GM19467 (cell line): ENCODE results near the gene SCYGR5.
"Not testable (repeated sequence)": the region's sequence is repeated elsewhere in the genome, so short reads cannot be mapped to it uniquely, and the experiment has no call there.

Experiments used
- ATAC-seq: cut with Tn5 transposase; IDR thresholded peaks from one replicate; pipeline ENCODE4 v1.9.1; 2021; ENCODE audit warnings: mild to moderate bottlenecking, moderate library complexity; ENCODE audit not compliant: unreplicated experiment

The SCYGR5 gene, protein sequence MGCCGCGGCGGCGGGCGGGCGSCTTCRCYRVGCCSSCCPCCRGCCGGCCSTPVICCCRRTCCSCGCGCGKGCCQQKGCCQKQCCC

GRCh38 chr2:227666631-227667170 lies at the start of gene SCYGR5:
SCYGR5 (plus strand) TSS chr2:227666804; CDS start chr2:227666804, 0 bp downstream.
- ATAC-seq, result not testable (repeated sequence)

DNA sequence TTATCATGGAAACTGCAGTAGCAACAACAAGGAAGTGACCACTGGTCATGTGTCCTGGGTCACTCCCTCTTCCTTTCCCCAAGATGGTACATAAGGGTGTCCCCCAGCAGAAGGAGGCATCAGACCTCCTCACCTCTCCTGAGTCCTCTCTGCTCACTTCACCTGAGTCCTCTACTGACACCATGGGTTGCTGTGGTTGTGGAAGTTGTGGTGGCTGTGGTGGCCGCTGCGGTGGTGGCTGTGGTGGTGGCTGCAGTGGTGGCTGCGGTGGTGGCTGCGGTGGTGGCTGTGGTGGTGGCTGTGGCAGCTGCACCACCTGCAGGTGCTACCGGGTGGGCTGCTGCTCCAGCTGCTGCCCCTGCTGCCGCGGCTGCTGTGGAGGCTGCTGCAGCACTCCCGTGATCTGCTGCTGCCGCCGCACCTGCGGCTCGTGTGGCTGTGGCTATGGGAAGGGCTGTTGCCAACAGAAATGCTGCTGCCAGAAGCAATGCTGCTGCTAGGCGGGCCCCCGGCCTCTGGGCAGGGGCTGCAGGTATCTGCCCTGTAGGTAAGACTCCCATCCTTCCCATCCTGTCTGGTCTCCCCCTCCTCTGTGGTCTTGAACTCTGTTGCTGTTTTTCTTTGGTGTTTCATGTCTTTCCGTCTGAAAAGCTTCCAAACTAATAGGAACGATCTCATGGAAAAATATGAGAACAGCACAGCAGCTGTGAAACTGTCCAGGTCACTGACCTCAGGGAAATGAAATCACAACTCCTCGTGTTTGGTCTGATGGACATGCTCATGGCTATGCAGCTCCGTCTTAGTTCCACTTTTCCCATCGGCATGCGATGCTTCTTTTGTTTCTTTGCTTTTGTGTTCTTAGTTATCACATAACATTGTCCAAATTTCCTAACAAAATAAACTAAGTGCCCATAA lies 49.0 kb upstream of the SCYGR5 start, which contains the start of gene SCYGR4:
Gene SCYGR4 (plus strand): TSS at position 183 of the 915 bp plus-strand sequence. CDS start 0 bp downstream, at position 183.
- no peak for ATAC-seq

GRCh38 chr2:227623226-227623625 lies 43.4 kb upstream of the SCYGR5 start:
- ATAC-seq, result no peak

GRCh38 chr2:227625420-227625819 lies 41.2 kb upstream of the SCYGR5 start:
- no peak for ATAC-seq

- no peak for ATAC-seq
Observed at GRCh38 chr2:227626580-227627151, 39.9 kb upstream of the SCYGR5 start.

- ATAC-seq, result peak; percentile 69
Observed at GRCh38 chr2:227627769-227628168, 38.8 kb upstream of the SCYGR5 start.

- no peak for ATAC-seq
Observed at GRCh38 chr2:227629435-227629834, 37.2 kb upstream of the SCYGR5 start.

GRCh38 chr2:227630322-227630721 lies 36.3 kb upstream of the SCYGR5 start:
- no peak for ATAC-seq

DNA sequence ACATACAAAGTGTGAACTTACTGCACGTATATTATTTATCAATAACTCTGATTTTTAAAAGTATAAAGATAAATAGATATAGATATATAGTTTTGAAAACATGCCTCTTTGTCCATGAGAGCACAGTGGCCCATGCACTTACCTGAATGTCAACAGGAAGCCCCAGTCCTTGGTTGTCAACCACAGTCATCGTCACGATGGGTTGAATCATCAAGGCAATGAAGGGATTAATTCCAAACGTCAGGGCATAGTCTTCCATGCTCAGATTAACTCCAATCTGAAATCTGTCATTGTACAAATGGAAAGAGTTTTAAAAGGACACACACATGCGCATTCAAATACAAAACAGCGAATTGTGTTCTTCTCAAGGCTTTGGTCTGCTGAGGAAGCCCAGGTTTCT lies 33.8 kb upstream of the SCYGR5 start:
- ATAC-seq, result no peak

DNA sequence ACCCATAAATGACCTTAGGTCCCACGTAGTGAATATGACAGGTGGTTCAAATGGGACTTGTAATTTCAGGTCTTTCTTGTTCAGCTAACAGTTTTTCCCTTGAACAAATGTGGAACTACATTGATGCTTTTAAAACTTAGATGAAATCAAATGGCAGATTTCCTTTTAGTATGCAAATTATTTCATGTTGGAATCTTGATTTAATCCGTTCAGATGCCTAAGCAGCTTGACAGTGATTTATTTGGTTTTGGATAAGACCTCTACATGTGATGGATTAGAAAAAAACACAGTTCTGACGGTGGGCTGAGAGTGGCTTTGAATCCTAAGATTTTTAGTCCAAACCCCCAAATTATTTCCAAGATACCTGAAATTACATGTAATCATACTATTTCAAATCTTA lies 32.4 kb upstream of the SCYGR5 start:
- ATAC-seq, result no peak

DNA sequence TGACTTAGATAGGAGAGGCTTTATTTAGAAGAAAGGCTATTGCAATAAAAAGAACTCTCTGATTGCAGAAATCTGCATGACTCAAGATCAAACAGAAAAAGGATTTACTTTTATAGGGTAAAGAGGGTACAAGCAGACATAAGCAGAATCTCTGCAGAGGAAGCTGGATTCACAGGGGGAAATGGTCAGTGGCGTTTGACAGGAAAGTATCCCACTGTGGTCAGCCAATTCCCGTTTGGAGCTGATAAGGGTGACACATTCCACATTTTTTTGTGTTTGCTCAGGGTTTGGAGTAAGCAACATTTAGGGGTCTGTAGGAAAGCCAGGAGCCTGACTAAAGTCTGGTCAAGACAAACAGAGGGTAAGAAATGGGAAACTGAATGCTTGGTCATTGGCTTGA lies 23.9 kb upstream of the SCYGR5 start:
- ATAC-seq, result no peak

- ATAC-seq, result no peak
Observed at GRCh38 chr2:227643990-227644551, 22.5 kb upstream of the SCYGR5 start.

DNA sequence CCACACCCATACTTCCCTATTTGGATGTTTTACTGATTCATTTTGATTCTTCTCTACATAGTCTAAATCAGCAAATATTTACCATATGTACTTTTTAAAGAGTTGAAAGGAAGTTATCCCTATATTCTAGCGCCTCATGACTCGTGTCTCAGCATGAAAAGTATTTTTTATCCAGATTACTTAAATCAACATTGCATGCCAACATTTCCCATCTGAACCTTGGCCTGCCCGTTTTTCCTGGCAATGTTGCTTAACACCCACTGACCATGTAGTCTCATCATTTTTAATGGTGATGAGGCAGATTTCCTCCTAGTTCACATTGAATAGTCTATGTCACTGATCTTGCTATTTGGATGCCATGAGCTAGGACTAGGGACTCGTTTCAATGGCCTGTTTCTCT lies 13.2 kb upstream of the SCYGR5 start:
- ATAC-seq, result no peak

DNA sequence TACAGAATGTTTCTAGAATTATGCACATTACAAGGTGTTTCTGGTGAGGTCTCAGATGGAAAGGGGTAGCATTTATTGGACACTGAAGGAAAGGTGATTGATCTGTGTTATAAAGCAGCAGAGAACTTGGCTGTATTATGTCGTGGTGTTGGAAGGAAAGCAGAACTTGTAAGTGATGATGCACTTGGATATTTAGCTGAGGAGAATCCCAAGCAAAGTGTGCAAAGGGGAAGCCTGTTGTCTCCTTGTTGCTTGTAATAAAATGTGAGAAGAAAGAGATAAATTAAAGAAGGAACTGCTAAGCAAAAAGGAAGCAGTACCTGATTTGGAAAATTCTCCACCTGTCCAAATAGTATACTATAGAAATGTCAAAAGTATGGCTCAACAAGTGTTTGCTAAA lies 12.2 kb upstream of the SCYGR5 start:
- ATAC-seq, result no peak

DNA sequence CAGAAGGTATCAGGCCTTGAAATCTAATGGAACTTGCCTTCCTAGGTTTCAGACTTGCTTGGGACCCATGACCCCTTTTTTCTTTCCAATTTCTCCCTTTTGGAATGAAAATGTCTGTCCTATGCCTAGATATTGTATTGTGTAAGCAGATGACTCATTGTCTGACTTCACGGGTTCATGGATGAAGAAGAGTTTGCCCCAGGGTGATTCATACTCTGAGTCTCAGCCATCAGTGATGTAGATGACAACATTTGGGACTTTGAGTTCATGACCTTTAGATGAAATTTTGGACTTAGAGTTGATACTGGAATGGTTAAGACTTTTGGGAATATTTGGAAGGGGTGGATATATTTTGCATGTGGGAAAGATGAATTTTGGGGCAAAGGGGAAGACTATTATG lies 11.2 kb upstream of the SCYGR5 start:
- no peak for ATAC-seq

DNA sequence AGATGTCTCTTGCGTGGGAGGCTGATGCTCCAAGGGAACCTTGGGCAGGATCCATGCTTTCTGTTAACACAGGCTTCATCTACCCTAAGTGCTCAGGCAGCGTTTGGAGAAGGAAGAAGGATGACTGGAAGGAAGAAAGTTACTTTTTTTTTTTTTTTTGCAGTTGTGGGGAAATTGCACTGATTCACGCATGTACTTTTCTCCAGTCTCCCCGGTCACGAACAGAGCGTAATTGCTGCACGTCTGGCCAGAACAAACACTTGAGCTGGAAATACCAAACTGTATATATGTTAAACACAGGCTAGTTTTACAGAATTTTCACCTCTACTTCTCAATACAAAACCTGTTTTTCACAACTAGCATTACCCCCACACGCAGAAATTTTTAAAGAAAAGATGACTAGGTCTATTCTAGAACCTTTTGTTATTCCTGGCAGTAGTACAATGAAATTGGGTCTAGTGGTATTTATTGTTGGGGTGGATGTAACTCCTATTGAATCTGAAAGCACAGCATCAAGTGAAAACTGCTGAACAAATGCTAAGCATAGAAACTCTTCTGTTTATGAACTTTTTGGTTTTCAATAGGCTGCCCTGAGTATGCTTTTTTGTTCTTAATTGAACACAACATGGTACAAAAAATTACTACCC lies 9.3 kb upstream of the SCYGR5 start:
- ATAC-seq, result no peak

DNA sequence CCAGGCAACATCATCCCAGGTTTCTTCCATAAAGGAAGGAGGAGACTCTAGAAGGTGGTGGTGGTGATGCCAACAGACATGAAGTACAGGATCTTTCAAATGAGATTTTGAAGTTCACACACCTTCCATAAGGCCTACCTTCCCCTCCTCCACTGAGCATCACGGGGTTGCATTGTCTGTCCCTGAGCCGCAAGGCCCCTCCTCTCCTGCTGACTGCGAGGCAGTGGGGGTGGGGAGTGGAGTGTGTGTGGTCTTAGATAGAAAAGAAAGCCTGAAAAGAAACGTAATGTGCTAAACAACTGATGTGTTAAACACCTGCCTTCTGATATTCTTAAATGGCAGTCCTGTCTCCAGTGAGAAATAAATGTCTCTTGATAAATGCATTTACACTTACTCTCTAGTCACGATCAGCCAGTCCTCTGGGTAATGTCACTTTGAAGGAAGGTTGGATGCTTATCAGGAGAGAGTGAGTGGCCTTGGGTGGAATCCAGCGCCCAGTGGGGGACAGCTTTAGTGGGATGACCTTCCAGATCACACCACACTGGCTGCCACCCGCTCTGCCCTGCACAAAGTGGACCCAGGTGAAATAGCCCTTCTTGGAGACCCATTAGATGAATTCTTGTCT lies 5.5 kb upstream of the SCYGR5 start:
- no peak for ATAC-seq

DNA sequence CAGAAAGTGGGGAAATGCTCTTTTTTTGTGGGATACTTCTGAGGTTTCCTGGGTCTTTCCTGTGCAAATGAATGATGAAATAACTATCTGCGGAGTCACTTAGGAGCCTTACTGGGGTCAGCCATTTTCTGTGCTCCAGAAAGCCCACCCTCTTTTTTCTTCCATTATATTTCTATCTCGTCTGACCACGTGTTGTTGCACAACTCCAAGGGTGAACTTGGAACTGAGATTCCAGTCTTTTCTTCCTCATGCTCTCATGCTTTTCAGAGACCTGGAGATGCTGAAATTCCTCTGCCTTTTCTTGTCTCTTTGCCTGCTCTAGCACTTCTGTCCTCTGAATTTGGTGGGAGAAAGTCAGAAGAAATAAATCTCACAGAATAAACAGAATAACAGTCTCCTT lies 4.8 kb upstream of the SCYGR5 start:
- ATAC-seq, result no peak

- ATAC-seq, result no peak
Observed at GRCh38 chr2:227665189-227665940, 1.2 kb upstream of the SCYGR5 start.
